HG03175 (cell line): ENCODE data around the gene LRRN2.
"Not testable (repeated sequence)": the region's sequence is repeated elsewhere in the genome, so short reads cannot be mapped to it uniquely, and the experiment has no call there.

ENCODE experiments used
- ATAC-seq: cut with Tn5 transposase; IDR thresholded peaks from one replicate; pipeline ENCODE4 v1.9.1; 2021; ENCODE audit warnings: mild to moderate bottlenecking, moderate library complexity; ENCODE audit not compliant: unreplicated experiment

The LRRN2 gene

DNA sequence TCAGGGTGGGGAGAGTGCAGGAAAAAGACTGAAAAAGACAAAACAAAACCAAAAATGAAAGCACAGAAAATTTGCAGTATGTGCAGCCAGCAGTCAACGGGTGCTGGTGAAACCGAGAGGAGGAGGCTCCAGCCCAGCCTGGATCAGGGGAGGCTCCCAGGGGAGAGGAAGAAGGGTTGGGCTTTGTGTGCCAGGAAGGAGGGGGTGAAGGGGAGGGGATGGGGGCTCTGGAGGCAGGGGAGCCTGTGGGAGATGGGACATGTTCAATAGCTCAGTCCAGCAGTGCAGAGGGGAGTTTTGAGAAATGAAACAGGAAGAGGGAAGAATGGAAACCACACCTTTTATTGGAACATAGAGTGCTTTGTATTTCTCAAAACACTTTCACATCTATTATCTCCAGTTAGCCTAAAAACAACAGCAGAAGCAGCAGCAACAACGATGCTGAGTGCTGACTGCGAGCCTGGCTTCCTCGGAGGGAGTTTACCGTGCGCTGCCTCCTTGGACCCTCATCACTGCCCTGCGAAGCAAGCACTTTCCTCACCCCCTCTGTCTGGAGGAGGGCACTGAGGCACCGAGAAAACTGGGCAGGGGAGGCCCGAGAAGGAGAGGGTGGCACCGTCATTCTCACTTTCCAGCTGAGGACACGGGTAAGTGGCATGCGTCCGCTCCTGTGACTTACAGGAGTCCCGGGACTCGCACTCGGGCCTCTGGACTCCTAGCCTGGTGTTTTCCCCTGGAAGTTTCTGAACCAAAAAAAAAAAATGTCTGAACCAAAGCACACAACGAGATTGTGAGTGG, 106.5 kb downstream of the LRRN2 start:
- ATAC-seq, result peak; percentile 75

- no peak for ATAC-seq
These were observed 107.6 kb downstream of the LRRN2 start for GRCh38 chr1:204577794-204578478.

GRCh38 chr1:204576422-204576821, 109.1 kb downstream of the LRRN2 start:
- ATAC-seq, result no peak

DNA sequence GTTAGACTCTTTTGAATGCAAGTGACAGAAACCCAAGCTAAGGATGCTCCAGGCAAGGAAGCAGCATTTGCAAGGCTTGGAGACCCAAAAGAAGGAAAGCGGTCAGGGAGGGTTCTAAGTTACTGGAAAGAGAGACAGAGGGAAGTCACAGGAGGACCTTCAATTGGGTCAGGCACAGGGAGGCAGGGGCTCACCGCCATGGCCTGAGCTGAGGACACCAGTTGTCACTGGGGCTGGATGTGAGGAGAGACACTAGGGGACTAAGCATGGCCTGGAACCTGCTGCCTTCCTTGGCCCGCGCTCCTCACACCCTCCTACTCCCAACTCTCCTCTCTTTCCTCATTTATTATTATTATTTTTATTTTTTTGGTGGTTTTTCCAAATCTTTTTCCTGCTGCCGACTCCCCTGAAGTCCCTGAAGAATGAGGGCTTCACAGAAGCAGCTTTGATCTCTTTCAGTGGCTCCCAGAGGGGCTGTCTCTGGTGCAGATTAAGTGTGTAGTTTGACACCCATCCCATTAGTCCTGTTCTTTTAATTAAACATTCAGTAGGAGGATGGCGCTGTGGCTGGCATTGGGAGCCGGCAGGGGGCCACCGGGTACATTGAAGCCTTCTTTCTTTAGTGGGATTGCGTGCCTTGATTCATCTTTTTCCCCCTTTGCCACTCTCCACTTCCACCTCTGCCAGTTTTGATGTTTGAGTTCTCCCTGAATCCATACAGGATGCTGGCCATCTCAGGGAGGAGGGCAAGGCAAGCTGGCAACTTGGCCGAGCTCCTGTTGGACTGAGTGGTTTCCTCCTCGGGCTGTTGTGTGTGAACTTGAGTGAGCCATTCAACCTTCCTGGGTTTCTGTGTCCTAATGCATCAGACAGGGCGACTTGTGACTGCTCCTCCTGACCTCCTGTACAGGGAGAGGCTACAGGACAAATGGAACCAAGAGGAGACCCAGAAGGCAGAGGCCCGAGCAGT, 110.0 kb downstream of the LRRN2 start:
- ATAC-seq, result no peak

DNA sequence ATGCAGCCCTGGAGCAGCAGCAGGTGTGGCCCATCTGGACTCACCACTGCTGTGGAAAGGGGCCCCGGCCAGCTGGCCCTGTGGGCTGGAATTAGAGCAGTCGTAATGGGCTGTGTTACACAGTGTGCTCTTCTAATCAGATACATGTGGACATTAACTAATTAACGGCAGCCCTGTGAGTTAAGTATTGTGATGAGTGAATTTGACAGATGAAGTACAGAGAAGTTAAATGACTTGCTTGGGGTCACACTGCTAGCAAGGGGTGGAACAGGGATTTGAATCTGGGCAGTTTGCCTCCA, 110.7 kb downstream of the LRRN2 start:
- ATAC-seq, result no peak

- ATAC-seq, result no peak
These were observed 111.3 kb downstream of the LRRN2 start for GRCh38 chr1:204574016-204574864.

GRCh38 chr1:204572923-204573922, 112.3 kb downstream of the LRRN2 start:
- ATAC-seq, result no peak

- no peak for ATAC-seq
These were observed 113.9 kb downstream of the LRRN2 start for GRCh38 chr1:204571631-204572030.

GRCh38 chr1:204571128-204571527, 114.4 kb downstream of the LRRN2 start:
- no peak for ATAC-seq

GRCh38 chr1:204570021-204570420, 115.5 kb downstream of the LRRN2 start:
- ATAC-seq, result not testable (repeated sequence)

DNA sequence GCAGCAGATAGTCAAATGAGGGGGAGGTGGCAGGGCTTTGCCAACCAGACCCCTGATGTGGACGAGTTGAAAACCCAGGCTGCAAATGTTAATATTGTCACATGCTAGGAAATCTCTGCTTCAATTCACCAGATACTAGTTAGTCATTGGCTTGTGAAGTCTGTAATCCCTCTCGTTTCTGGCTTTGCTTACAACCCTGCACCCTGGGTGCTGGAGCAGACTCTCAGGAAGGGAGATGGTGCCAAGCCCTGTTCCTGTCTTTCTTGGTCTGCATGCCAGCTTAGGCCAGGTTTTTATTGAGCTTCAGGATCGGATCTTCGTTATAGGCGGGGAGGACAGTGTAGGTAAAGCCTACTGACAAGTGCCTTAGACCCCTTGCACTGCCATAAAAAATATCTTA, 116.1 kb downstream of the LRRN2 start:
- ATAC-seq, result no peak

DNA sequence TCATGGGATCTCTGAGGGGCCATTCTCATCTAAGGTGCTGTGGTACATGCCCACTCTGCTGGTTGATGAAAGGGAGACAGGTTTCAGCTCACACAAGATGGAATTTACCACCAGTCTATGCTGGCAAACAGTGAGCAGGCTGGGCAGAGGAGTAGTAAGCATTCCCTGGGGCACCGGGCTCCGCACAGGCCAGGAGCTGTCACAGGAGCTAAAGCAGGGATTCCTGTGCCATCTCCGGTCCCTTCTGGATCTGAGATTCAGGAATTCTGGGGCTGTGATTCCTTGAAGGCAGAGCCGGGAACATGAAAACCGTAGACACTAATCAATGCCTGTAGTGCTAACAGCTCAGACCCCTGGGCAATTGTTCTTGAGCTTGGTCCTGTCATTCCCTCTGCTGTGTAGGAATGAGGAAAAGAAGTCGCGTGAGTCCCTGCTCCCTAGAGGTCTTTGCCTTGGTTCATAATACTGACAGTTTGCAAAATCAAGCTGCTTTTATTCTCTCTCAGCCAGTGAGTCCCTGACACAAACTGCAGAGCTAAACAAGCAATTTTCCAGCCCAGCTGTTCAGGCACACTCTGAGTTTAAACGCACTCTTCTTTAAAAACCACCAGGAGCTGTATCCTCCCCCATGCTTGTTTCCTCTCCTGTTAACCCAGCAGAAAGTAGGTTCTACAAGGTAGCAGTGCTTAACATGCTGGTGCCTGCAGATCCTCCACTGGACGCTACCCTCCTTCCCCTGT, 116.8 kb downstream of the LRRN2 start:
- ATAC-seq, result no peak
